Thyroid gland (tissue), 4 donors: ENCODE measurements around the gene GPSM1. TPM values are rescaled to one million over a fixed set of nuclear protein-coding genes. Genes with fewer than 3 reads are reported as not detected.

Experiments used
- DNase-seq, 2 donors: peaks; one replicate each; pipeline ENCODE4 v3.0.0-alpha.2; 2019
- H3K27ac ChIP-seq, 3 donors: fragments of 200-600 bp; sonication (generic); 1 replicate in 2 of 3; 2 replicates in 1 of 3; pipeline ENCODE4 v1.5.1; 2016 to 2019; ENCODE audit warnings: mild to moderate bottlenecking in 1 of 3, moderate library complexity in 1 of 3
- H3K27me3 ChIP-seq: fragments of 200-600 bp; sonication (generic); one replicate; pipeline ENCODE4 v1.5.1; 2019
- H3K36me3 ChIP-seq, 2 donors: fragments of 200-600 bp; sonication (generic); one replicate each; pipeline ENCODE4 v1.5.1; 2016 to 2019
- H3K4me1 ChIP-seq, 2 donors: fragments of 200-600 bp; sonication (generic); one replicate each; pipeline ENCODE4 v1.5.1; 2017 to 2019
- H3K4me3 ChIP-seq, 3 donors: fragments of 200-600 bp; sonication (generic); replicated peaks in 1 of 3; 1 replicate in 2 of 3; 2 replicates in 1 of 3; pipeline ENCODE4 v1.5.1; 2016; ENCODE audit warnings: mild to moderate bottlenecking in 1 of 3
- H3K9me3 ChIP-seq: fragments of 200-600 bp; sonication (generic); one replicate; pipeline ENCODE4 v1.5.1; 2017
- POLR2A ChIP-seq, 2 donors: fragments of 450-650 bp; IDR thresholded peaks; one replicate each; pipeline ENCODE4 v1.6.1; 2017; ENCODE audit warnings: antibody characterized with exemption in 2 of 2, mild to moderate bottlenecking in 2 of 2, moderate library complexity in 1 of 2
- WGBS, 2 donors: methylation state at CpG; one replicate each; pipeline ENCODE4 v1.1.5; 2017; 5-methylcytosine and 5-hydroxymethylcytosine counted together
- intact Hi-C: fragments of 100-400 bp; cut with DNase I; formaldehyde crosslinking; loops from one replicate; pipeline ENCODE4 v1.15.1; 2023
- total RNA-seq, 4 donors: library from RNA; depleted of rRNA; stranded (reverse); fragments of >200 nt; gene quantifications; one replicate each; pipeline ENCODE4 v1.2.3, GENCODE V29; 2016
- TF ChIP-seq, protein P1 (sequence below), 6 experiments: fragments of 200-600 bp in 3 of 6; fragments of 450-650 bp in 3 of 6; sonication (generic) in 3 of 6; IDR thresholded peaks; one replicate each; pipeline ENCODE4 v1.5.1; 2016 to 2019; ENCODE audit warnings: antibody characterized with exemption in 6 of 6, mild to moderate bottlenecking in 2 of 6, inconsistent platforms in 1 of 6, moderate library complexity in 1 of 6

GPSM1 gene
- total RNA-seq, 4 donors from 2014 or later, result 5.9 to 18.1 (median 12.2) TPM

- Histone ChIP-seq H3K9me3 (no peaks in the 10 kb centered on the region), H3K27me3 (no peaks in the 10 kb centered on the region), H3K27ac (no peak overlapping the region), H3K36me3 (no peaks in the 10 kb centered on the region), H3K4me1 (peaks cover 4 to 31% of the 10 kb centered on the region in 2 donors), H3K4me3 (no peak overlapping the region)
- TF ChIP-seq, protein P1, sequence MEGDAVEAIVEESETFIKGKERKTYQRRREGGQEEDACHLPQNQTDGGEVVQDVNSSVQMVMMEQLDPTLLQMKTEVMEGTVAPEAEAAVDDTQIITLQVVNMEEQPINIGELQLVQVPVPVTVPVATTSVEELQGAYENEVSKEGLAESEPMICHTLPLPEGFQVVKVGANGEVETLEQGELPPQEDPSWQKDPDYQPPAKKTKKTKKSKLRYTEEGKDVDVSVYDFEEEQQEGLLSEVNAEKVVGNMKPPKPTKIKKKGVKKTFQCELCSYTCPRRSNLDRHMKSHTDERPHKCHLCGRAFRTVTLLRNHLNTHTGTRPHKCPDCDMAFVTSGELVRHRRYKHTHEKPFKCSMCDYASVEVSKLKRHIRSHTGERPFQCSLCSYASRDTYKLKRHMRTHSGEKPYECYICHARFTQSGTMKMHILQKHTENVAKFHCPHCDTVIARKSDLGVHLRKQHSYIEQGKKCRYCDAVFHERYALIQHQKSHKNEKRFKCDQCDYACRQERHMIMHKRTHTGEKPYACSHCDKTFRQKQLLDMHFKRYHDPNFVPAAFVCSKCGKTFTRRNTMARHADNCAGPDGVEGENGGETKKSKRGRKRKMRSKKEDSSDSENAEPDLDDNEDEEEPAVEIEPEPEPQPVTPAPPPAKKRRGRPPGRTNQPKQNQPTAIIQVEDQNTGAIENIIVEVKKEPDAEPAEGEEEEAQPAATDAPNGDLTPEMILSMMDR (IDR thresholded peaks at IDR 0.05), result no peak
- no peak for TF ChIP-seq POLR2A (IDR thresholded peaks at IDR 0.05)
- no peak for DNase-seq
- 92 to 93% methylated on average over 23 to 24 of the region's 24 CpGs for WGBS, 2 donors
- intact Hi-C loops, result no loop called here
These were observed 16.5 kb downstream of the GPSM1 start for GRCh38 chr9:136343884-136344269.

DNA sequence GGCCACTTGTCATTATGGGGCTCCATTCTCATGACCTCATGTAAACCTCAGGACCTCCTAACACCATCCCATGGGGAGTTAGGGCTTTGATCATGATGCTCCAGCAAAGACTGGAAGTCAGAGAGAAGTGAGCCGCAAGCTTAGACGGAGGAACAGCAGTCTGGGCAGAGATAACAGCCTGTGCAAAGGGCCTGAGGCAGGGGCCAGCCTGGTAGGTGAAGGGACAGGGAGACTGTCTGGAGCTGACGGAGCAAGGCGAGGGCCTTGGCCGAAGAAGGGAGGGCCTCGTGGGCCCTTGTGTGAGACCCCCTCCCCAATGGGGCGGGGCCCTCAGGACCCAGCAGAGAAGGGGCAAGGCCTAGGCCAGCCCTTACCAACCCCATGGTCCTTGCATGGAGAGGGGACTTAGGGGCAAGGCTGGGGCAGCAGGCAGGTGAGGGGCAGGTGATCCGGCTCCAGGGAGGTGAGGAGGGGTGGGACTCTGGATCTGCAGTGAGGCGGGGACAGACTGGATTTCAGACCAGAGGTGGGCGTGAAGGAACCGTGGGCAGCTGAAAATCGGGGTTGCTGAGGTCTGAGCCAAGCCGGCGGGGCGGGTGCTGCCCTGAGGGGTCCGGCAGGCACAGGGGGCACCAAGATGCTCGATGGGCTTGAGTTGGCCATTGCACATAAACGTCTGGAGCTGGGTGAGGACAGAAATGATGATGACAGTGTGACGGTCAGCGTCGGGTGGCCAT lies 17.4 kb downstream of the GPSM1 start:
- H3K36me3 ChIP-seq, result no peaks in the 10 kb centered on the region
- no peak overlapping the region for H3K27ac ChIP-seq
- intact Hi-C loops, result no loop called here
- peaks cover 4 to 31% of the 10 kb centered on the region in 2 donors for H3K4me1 ChIP-seq
- no peaks in the 10 kb centered on the region for H3K27me3 ChIP-seq
- H3K4me3 ChIP-seq, result no peak overlapping the region
- WGBS, 2 donors, result 77 to 86% methylated on average over 20 to 21 of the region's 21 CpGs
- DNase-seq, result no peak
- TF ChIP-seq POLR2A (IDR thresholded peaks at IDR 0.05), result no peak
- TF ChIP-seq, protein P1 (IDR thresholded peaks at IDR 0.05), result no peak
- no peaks in the 10 kb centered on the region for H3K9me3 ChIP-seq

DNA sequence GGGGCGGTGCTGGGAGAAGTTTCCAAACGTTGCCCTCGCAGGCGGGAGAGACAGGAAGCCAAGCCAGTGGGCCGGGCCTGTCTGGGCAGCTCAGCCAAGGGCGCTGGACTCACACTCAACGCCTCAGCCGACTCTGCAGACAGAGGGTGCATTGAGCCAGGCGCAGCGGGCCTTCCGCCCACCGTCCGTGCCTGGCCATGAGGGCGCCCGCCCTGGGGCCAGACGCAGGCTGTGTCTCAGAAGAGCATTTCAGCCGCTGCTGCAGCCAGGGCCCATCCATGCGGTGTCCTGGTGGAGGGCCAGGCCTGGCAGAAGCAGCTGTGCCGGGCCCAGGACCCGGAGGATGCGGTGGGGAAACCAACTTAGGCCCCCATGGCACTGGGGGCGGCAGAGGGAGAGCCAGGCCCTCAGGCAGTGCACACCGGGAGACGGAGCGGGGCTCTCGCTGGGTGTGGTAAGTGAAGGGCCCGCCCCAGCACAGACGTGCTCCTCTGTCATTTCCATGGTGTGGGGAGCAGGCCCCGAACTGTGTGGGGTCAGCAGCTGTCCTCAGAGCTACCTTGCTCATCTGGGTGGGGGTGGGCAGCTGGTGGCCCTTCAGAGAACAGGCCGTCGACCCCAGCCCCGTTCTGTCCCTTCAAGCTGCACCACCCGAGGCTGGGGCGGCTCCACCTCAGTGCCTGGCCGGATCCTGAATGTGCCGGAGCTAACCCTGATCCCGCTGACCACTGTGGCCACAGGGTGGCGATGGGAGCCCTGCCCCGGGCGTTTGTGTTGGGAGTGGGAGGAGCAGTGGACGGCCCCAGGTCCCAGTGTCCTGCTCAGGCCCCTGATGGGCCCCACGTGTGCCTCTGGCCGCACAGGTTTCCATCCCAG lies 18.2 kb downstream of the GPSM1 start:
- peak; percentile 65 to 74 for DNase-seq
- no peak overlapping the region for H3K27ac ChIP-seq
- H3K4me3 ChIP-seq, result no peak overlapping the region
- H3K36me3 ChIP-seq, result no peaks in the 10 kb centered on the region
- intact Hi-C loops, result no loop called here
- 52 to 65% methylated on average over 8 to 20 of the region's 43 CpGs for WGBS, 2 donors
- peaks cover 4 to 31% of the 10 kb centered on the region in 2 donors for H3K4me1 ChIP-seq
- TF ChIP-seq POLR2A (IDR thresholded peaks at IDR 0.05), result no peak
- TF ChIP-seq, protein P1 (IDR thresholded peaks at IDR 0.05), result peak in 4 of 6 experiments; percentile 20 to 50 (median 38)
- H3K27me3 ChIP-seq, result no peaks in the 10 kb centered on the region
- H3K9me3 ChIP-seq, result no peaks in the 10 kb centered on the region

GRCh38 chr9:136346157-136346481 lies 18.8 kb downstream of the GPSM1 start:
- intact Hi-C loops, result no loop called here
- DNase-seq, result no peak
- Histone ChIP-seq H3K27ac (no peak overlapping the region), H3K4me1 (peaks cover 4 to 31% of the 10 kb centered on the region in 2 donors), H3K9me3 (no peaks in the 10 kb centered on the region), H3K36me3 (no peaks in the 10 kb centered on the region), H3K4me3 (no peak overlapping the region), H3K27me3 (no peaks in the 10 kb centered on the region)
- no peak for TF ChIP-seq POLR2A (IDR thresholded peaks at IDR 0.05)
- TF ChIP-seq, protein P1 (IDR thresholded peaks at IDR 0.05), result no peak
- 30 to 37% methylated on average over 2 to 6 of the region's 10 CpGs for WGBS, 2 donors
